HG02885 (cell line): Measurements from ENCODE around the gene LDB2.

Experiments
- ATAC-seq: cut with Tn5 transposase; IDR thresholded peaks from one replicate; pipeline ENCODE4 v1.9.1; 2021; ENCODE audit warnings: mild to moderate bottlenecking; ENCODE audit not compliant: unreplicated experiment, poor library complexity

Gene LDB2

GRCh38 chr4:16728849-16729248 lies 169.6 kb downstream of the LDB2 start:
- no peak for ATAC-seq

- no peak for ATAC-seq
Measured at GRCh38 chr4:16728111-16728510, 170.3 kb downstream of the LDB2 start.

- no peak for ATAC-seq
Measured at GRCh38 chr4:16727218-16727617, 171.2 kb downstream of the LDB2 start.

GRCh38 chr4:16726368-16727050 lies 171.9 kb downstream of the LDB2 start:
- no peak for ATAC-seq

GRCh38 chr4:16725252-16725651 lies 173.2 kb downstream of the LDB2 start:
- ATAC-seq, result no peak

GRCh38 chr4:16722416-16722815 lies 176.0 kb downstream of the LDB2 start:
- no peak for ATAC-seq

- no peak for ATAC-seq
Measured at GRCh38 chr4:16721613-16722291, 176.7 kb downstream of the LDB2 start.

GRCh38 chr4:16720761-16721160 lies 177.7 kb downstream of the LDB2 start:
- no peak for ATAC-seq

- ATAC-seq, result no peak
Measured at GRCh38 chr4:16717266-16717970, 181.0 kb downstream of the LDB2 start.

GRCh38 chr4:16715482-16715881 lies 183.0 kb downstream of the LDB2 start:
- no peak for ATAC-seq

- ATAC-seq, result no peak
Measured at GRCh38 chr4:16714191-16714590, 184.3 kb downstream of the LDB2 start.

- ATAC-seq, result no peak
Measured at GRCh38 chr4:16713696-16714095, 184.7 kb downstream of the LDB2 start.

- no peak for ATAC-seq
Measured at GRCh38 chr4:16713271-16713670, 185.2 kb downstream of the LDB2 start.

- ATAC-seq, result no peak
Measured at GRCh38 chr4:16710198-16710597, 188.2 kb downstream of the LDB2 start.

GRCh38 chr4:16707874-16708273 lies 190.6 kb downstream of the LDB2 start:
- no peak for ATAC-seq

- ATAC-seq, result no peak
Measured at GRCh38 chr4:16706251-16706650, 192.2 kb downstream of the LDB2 start.

- ATAC-seq, result no peak
Measured at GRCh38 chr4:16705341-16705740, 193.1 kb downstream of the LDB2 start.

GRCh38 chr4:16704489-16704888 lies 194.0 kb downstream of the LDB2 start:
- no peak for ATAC-seq

GRCh38 chr4:16695896-16696295 lies 202.5 kb downstream of the LDB2 start:
- ATAC-seq, result no peak

GRCh38 chr4:16694884-16695276 lies 203.6 kb downstream of the LDB2 start:
- no peak for ATAC-seq

- ATAC-seq, result no peak
Measured at GRCh38 chr4:16694173-16694883, 204.1 kb downstream of the LDB2 start.
